Measurements from ENCODE around the gene SPP1. TPM values are rescaled to one million over a fixed set of nuclear protein-coding genes. Genes with fewer than 3 reads are reported as not detected.

SPP1 gene
- total RNA-seq, 2 donors from 2014 or later = 6.4 to 52.0 TPM

GRCh38 chr4:87961993-87962392, 13.5 kb upstream of the SPP1 start:
- WGBS = 71% methylated on average over 1 of the region's 1 CpG

GRCh38 chr4:87962398-87963146, 12.9 kb upstream of the SPP1 start:
- Histone ChIP-seq H3K4me3 (no peak overlapping the region), H3K9me3 (no peaks in the 10 kb centered on the region), H3K36me3 (no peaks in the 10 kb centered on the region), H3K27ac (no peak overlapping the region), H3K4me1 (replicated peaks) (no peaks in the 10 kb centered on the region), H3K27me3 (replicated peaks; ENCODE audit: insufficient read depth) (no peaks in the 10 kb centered on the region)
- no peak for DNase-seq (ENCODE audit: low spot score)
- TF ChIP-seq CTCF (IDR thresholded peaks at IDR 0.05) (no peak), POLR2A (IDR thresholded peaks at IDR 0.05) (no peak), POLR2AphosphoS5 (IDR thresholded peaks at IDR 0.05) (no peak)
- intact Hi-C loops (cut with DNase I) = no loop called here
- 72% methylated on average over 5 of the region's 5 CpGs for WGBS

More at GRCh38 chr4:87961993-87962392, 13.5 kb upstream of the SPP1 start:
- Histone ChIP-seq H3K27ac (no peak overlapping the region), H3K36me3 (no peaks in the 10 kb centered on the region), H3K27me3 (replicated peaks; ENCODE audit: insufficient read depth) (no peaks in the 10 kb centered on the region), H3K4me1 (replicated peaks) (no peaks in the 10 kb centered on the region), H3K4me3 (no peak overlapping the region), H3K9me3 (no peaks in the 10 kb centered on the region)
- intact Hi-C loops (cut with DNase I) = no loop called here
- DNase-seq (ENCODE audit: low spot score) = no peak
- TF ChIP-seq POLR2AphosphoS5 (IDR thresholded peaks at IDR 0.05) (no peak), POLR2A (IDR thresholded peaks at IDR 0.05) (no peak)

GRCh38 chr4:87965501-87965975, 10.0 kb upstream of the SPP1 start:
- H3K4me3 ChIP-seq = no peak overlapping the region
- DNase-seq (ENCODE audit: low spot score) = no peak
- TF ChIP-seq POLR2A (IDR thresholded peaks at IDR 0.05) (no peak), CTCF (IDR thresholded peaks at IDR 0.05) (no peak), POLR2AphosphoS5 (IDR thresholded peaks at IDR 0.05) (no peak)
- intact Hi-C loops (cut with DNase I) = no loop called here
- no peaks in the 10 kb centered on the region for H3K9me3 ChIP-seq
- H3K36me3 ChIP-seq = no peaks in the 10 kb centered on the region
- no peak overlapping the region for H3K27ac ChIP-seq
- WGBS = 95% methylated on average over 19 of the region's 21 CpGs
- H3K27me3 ChIP-seq (replicated peaks; ENCODE audit: insufficient read depth) = no peaks in the 10 kb centered on the region
- no peaks in the 10 kb centered on the region for H3K4me1 ChIP-seq (replicated peaks)

GRCh38 chr4:87966095-87966496, 9.4 kb upstream of the SPP1 start:
- Histone ChIP-seq H3K27ac (no peak overlapping the region), H3K36me3 (no peaks in the 10 kb centered on the region), H3K27me3 (replicated peaks; ENCODE audit: insufficient read depth) (no peaks in the 10 kb centered on the region), H3K9me3 (no peaks in the 10 kb centered on the region), H3K4me1 (replicated peaks) (no peaks in the 10 kb centered on the region), H3K4me3 (no peak overlapping the region)
- TF ChIP-seq CTCF (IDR thresholded peaks at IDR 0.05) (no peak), POLR2A (IDR thresholded peaks at IDR 0.05) (no peak), POLR2AphosphoS5 (IDR thresholded peaks at IDR 0.05) (no peak)
- intact Hi-C loops (cut with DNase I) = no loop called here
- DNase-seq (ENCODE audit: low spot score) = no peak
- 92% methylated on average over 9 of the region's 9 CpGs for WGBS

GRCh38 chr4:87967193-87967592, 8.3 kb upstream of the SPP1 start:
- 89% methylated on average over 8 of the region's 8 CpGs for WGBS
- intact Hi-C loops (cut with DNase I) = no loop called here
- no peak overlapping the region for H3K27ac ChIP-seq
- H3K9me3 ChIP-seq = no peaks in the 10 kb centered on the region
- H3K4me3 ChIP-seq = no peak overlapping the region
- no peak for DNase-seq (ENCODE audit: low spot score)
- H3K4me1 ChIP-seq (replicated peaks) = no peaks in the 10 kb centered on the region
- H3K27me3 ChIP-seq (replicated peaks; ENCODE audit: insufficient read depth) = no peaks in the 10 kb centered on the region
- TF ChIP-seq POLR2A (IDR thresholded peaks at IDR 0.05) (no peak), CTCF (IDR thresholded peaks at IDR 0.05) (no peak), POLR2AphosphoS5 (IDR thresholded peaks at IDR 0.05) (no peak)
- H3K36me3 ChIP-seq = no peaks in the 10 kb centered on the region
